Measurements from ENCODE around the gene GNB5. TPM values are rescaled to one million over a fixed set of nuclear protein-coding genes. Genes with fewer than 3 reads are reported as not detected.

GNB5 gene
- total RNA-seq, 2 donors from 2014 or later: 27.9 to 43.2 TPM

GRCh38 chr15:52200831-52201365, 9.7 kb upstream of the GNB5 start:
- TF ChIP-seq CTCF (IDR thresholded peaks at IDR 0.05): no peak
- H3K27me3 ChIP-seq (replicated peaks; ENCODE audit: insufficient read depth): no peaks in the 10 kb centered on the region
- DNase-seq (ENCODE audit: low spot score): no peak
- H3K9me3 ChIP-seq: no peaks in the 10 kb centered on the region
- no peak overlapping the region for H3K27ac ChIP-seq
- no peaks in the 10 kb centered on the region for H3K36me3 ChIP-seq
- H3K4me3 ChIP-seq: no peak overlapping the region
- no peak for ATAC-seq (ENCODE audit: insufficient number of reproducible peaks, low FRiP score, low read depth)
- H3K4me1 ChIP-seq (ENCODE audit: control insufficient read depth in 1 of 2, low read depth in 2 of 2): no peaks in the 10 kb centered on the region

- H3K4me3 ChIP-seq: no peak overlapping the region
- H3K4me1 ChIP-seq (ENCODE audit: control insufficient read depth in 1 of 2, low read depth in 2 of 2): no peaks in the 10 kb centered on the region
- DNase-seq (ENCODE audit: low spot score) (no peak), ATAC-seq (ENCODE audit: insufficient number of reproducible peaks, low FRiP score, low read depth) (no peak)
- H3K27ac ChIP-seq: no peak overlapping the region
- no peaks in the 10 kb centered on the region for H3K36me3 ChIP-seq
- H3K27me3 ChIP-seq (replicated peaks; ENCODE audit: insufficient read depth): no peaks in the 10 kb centered on the region
- no peaks in the 10 kb centered on the region for H3K9me3 ChIP-seq
- TF ChIP-seq CTCF (IDR thresholded peaks at IDR 0.05): no peak
Observed at GRCh38 chr15:52199271-52199670, 8.1 kb upstream of the GNB5 start.

GRCh38 chr15:52196891-52197290, 5.7 kb upstream of the GNB5 start:
- ATAC-seq (ENCODE audit: insufficient number of reproducible peaks, low FRiP score, low read depth) (no peak), DNase-seq (ENCODE audit: low spot score) (no peak)
- no peaks in the 10 kb centered on the region for H3K9me3 ChIP-seq
- TF ChIP-seq CTCF (IDR thresholded peaks at IDR 0.05): no peak
- H3K27me3 ChIP-seq (replicated peaks; ENCODE audit: insufficient read depth): no peaks in the 10 kb centered on the region
- no peaks in the 10 kb centered on the region for H3K36me3 ChIP-seq
- H3K27ac ChIP-seq: no peak overlapping the region
- no peaks in the 10 kb centered on the region for H3K4me1 ChIP-seq (ENCODE audit: control insufficient read depth in 1 of 2, low read depth in 2 of 2)
- H3K4me3 ChIP-seq: no peak overlapping the region

GRCh38 chr15:52193791-52194190, 2.6 kb upstream of the GNB5 start:
- Histone ChIP-seq H3K9me3 (no peaks in the 10 kb centered on the region), H3K4me3 (no peak overlapping the region), H3K36me3 (no peaks in the 10 kb centered on the region), H3K27me3 (replicated peaks; ENCODE audit: insufficient read depth) (no peaks in the 10 kb centered on the region), H3K4me1 (ENCODE audit: control insufficient read depth in 1 of 2, low read depth in 2 of 2) (no peaks in the 10 kb centered on the region), H3K27ac (no peak overlapping the region)
- no peak for TF ChIP-seq CTCF (IDR thresholded peaks at IDR 0.05)
- DNase-seq (ENCODE audit: low spot score) (no peak), ATAC-seq (ENCODE audit: insufficient number of reproducible peaks, low FRiP score, low read depth) (no peak)

GRCh38 chr15:52193321-52193720, 2.1 kb upstream of the GNB5 start:
- ATAC-seq (ENCODE audit: insufficient number of reproducible peaks, low FRiP score, low read depth): no peak
- no peaks in the 10 kb centered on the region for H3K9me3 ChIP-seq
- H3K4me1 ChIP-seq (ENCODE audit: control insufficient read depth in 1 of 2, low read depth in 2 of 2): no peaks in the 10 kb centered on the region
- no peak for DNase-seq (ENCODE audit: low spot score)
- no peak overlapping the region for H3K27ac ChIP-seq
- H3K36me3 ChIP-seq: no peaks in the 10 kb centered on the region
- H3K27me3 ChIP-seq (replicated peaks; ENCODE audit: insufficient read depth): no peaks in the 10 kb centered on the region
- no peak overlapping the region for H3K4me3 ChIP-seq
- no peak for TF ChIP-seq CTCF (IDR thresholded peaks at IDR 0.05)

All from thoracic aorta (tissue), 2 donors.